Loucy (cell line): ENCODE results near the gene MAP3K21.
A peak's percentile ranks its signal among the peaks of the same experiment; 100 is the strongest.

Experiments used
- H2AFZ ChIP-seq: fragments of 200-600 bp; sonication (generic); 2 replicates; pipeline ENCODE4 v1.6.0; 2016; ENCODE audit warnings: antibody characterized with exemption, mild to moderate bottlenecking, low read length, moderate library complexity
- H3F3A ChIP-seq: fragments of 200-600 bp; 2 replicates; pipeline ENCODE4 v1.6.0; 2016; ENCODE audit warnings: antibody characterized with exemption, low read depth, mild to moderate bottlenecking
- H3K27me3 ChIP-seq: fragments of 200-600 bp; sonication (generic); 2 replicates; pipeline ENCODE4 v1.6.1; 2014; ENCODE audit warnings: low read length, mild to moderate bottlenecking; ENCODE audit not compliant: insufficient read depth, poor library complexity, severe bottlenecking
- H3K36me3 ChIP-seq: fragments of 200-600 bp; sonication (generic); 2 replicates; pipeline ENCODE4 v1.6.1; 2016; ENCODE audit warnings: low read length; ENCODE audit not compliant: insufficient read depth
- H3K4me1 ChIP-seq: fragments of 200-600 bp; sonication (generic); 2 replicates; pipeline ENCODE4 v1.5.1; 2014; ENCODE audit warnings: low read length, mild to moderate bottlenecking; ENCODE audit not compliant: insufficient read depth, poor library complexity, severe bottlenecking
- H3K4me2 ChIP-seq: fragments of 200-600 bp; sonication (generic); 2 replicates; pipeline ENCODE4 v1.6.0; 2014; ENCODE audit warnings: antibody characterized with exemption, low read length, low read depth, mild to moderate bottlenecking; ENCODE audit not compliant: poor library complexity, severe bottlenecking
- H3K4me3 ChIP-seq: fragments of 200-600 bp; sonication (generic); 2 replicates; pipeline ENCODE4 v1.5.1; 2014; ENCODE audit warnings: low read length, mild to moderate bottlenecking, mixed read lengths; ENCODE audit not compliant: poor library complexity, severe bottlenecking
- H3K79me2 ChIP-seq: fragments of 200-600 bp; sonication (generic); 2 replicates; pipeline ENCODE4 v1.6.1; 2014; ENCODE audit warnings: low read length; ENCODE audit not compliant: insufficient read depth
- H3K9ac ChIP-seq: fragments of 200-600 bp; sonication (generic); 2 replicates; pipeline ENCODE4 v1.6.0; 2014; ENCODE audit warnings: mild to moderate bottlenecking, low read depth, low read length, moderate library complexity; ENCODE audit not compliant: poor library complexity, severe bottlenecking
- H3K9me2 ChIP-seq: fragments of 200-600 bp; sonication (generic); replicated peaks from 2 replicates; pipeline ENCODE4 v1.6.1; 2016; ENCODE audit warnings: low read depth, low read length, mixed read lengths
- H3K9me3 ChIP-seq: fragments of 200-600 bp; sonication (generic); 2 replicates; pipeline ENCODE4 v1.6.1; 2014; ENCODE audit warnings: mild to moderate bottlenecking, antibody characterized with exemption, low read length, low read depth; ENCODE audit not compliant: insufficient read depth
- H4K20me1 ChIP-seq: fragments of 200-600 bp; sonication (generic); 2 replicates; pipeline ENCODE4 v1.6.0; 2014; ENCODE audit warnings: antibody characterized with exemption, low read length, mild to moderate bottlenecking; ENCODE audit not compliant: insufficient read depth, poor library complexity, severe bottlenecking
- EZH2phosphoT487 ChIP-seq: fragments of 200-600 bp; IDR thresholded peaks from 2 replicates; pipeline ENCODE4 v1.6.1; 2018; ENCODE audit warnings: antibody characterized with exemption, mild to moderate bottlenecking, moderate library complexity, borderline replicate concordance
- TF ChIP-seq, protein P1 (sequence below): fragments of 200-600 bp; sonication (generic); conservative IDR thresholded peaks from 2 replicates; pipeline ENCODE4 v1.5.1; 2014; ENCODE audit warnings: mild to moderate bottlenecking, antibody characterized with exemption, low read length

Gene MAP3K21

DNA sequence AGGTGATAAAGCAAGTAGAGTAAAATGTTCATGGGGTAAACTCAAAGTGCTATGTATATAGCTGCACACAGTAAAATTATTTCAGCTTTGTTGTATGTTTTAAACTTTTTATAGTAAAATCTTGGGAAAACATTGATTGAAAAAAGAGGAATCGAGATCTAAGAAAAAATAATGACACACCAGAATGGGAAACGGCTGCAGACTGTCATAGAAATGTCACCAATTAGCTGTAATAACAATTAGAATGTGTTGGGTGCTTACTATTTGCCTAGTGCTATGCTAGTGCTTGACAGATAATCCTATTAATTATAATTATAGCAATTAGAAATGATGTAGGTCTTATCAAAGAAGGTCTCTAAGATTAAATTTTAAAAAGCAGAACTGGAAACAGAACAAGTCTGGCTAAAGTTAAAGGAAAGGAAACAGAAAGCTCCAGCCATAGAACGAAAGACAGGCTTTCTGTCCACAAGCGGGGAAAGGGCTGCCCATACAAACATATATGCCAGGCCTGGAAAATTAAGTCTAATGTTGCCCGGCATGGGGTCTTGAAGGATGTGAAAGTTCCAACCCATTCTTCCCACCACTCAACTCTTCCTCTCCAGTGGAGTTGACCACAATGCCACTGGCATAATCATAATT lies 37.0 kb upstream of the MAP3K21 start:
- no peaks in the 10 kb centered on the region; the same call in 1 of the 2 replicates for H3K36me3 ChIP-seq
- peaks cover 57% of the 10 kb centered on the region for H3K79me2 ChIP-seq
- peaks cover 36% of the 10 kb centered on the region for H3K4me1 ChIP-seq
- TF ChIP-seq, protein P1, sequence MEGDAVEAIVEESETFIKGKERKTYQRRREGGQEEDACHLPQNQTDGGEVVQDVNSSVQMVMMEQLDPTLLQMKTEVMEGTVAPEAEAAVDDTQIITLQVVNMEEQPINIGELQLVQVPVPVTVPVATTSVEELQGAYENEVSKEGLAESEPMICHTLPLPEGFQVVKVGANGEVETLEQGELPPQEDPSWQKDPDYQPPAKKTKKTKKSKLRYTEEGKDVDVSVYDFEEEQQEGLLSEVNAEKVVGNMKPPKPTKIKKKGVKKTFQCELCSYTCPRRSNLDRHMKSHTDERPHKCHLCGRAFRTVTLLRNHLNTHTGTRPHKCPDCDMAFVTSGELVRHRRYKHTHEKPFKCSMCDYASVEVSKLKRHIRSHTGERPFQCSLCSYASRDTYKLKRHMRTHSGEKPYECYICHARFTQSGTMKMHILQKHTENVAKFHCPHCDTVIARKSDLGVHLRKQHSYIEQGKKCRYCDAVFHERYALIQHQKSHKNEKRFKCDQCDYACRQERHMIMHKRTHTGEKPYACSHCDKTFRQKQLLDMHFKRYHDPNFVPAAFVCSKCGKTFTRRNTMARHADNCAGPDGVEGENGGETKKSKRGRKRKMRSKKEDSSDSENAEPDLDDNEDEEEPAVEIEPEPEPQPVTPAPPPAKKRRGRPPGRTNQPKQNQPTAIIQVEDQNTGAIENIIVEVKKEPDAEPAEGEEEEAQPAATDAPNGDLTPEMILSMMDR = no peak
- no peak for TF ChIP-seq EZH2phosphoT487
- H3F3A ChIP-seq = no peaks in the 10 kb centered on the region; the same call in 1 of the 2 replicates
- H3K27me3 ChIP-seq = no peaks in the 10 kb centered on the region
- H3K9ac ChIP-seq = no peak overlapping the region
- H3K4me2 ChIP-seq = peak overlapping the region; percentile 17
- no peak overlapping the region for H3K4me3 ChIP-seq
- no peak overlapping the region for H2AFZ ChIP-seq
- no peaks in the 10 kb centered on the region for H3K9me2 ChIP-seq
- H4K20me1 ChIP-seq = peaks cover 20% of the 10 kb centered on the region
- H3K9me3 ChIP-seq = no peaks in the 10 kb centered on the region

DNA sequence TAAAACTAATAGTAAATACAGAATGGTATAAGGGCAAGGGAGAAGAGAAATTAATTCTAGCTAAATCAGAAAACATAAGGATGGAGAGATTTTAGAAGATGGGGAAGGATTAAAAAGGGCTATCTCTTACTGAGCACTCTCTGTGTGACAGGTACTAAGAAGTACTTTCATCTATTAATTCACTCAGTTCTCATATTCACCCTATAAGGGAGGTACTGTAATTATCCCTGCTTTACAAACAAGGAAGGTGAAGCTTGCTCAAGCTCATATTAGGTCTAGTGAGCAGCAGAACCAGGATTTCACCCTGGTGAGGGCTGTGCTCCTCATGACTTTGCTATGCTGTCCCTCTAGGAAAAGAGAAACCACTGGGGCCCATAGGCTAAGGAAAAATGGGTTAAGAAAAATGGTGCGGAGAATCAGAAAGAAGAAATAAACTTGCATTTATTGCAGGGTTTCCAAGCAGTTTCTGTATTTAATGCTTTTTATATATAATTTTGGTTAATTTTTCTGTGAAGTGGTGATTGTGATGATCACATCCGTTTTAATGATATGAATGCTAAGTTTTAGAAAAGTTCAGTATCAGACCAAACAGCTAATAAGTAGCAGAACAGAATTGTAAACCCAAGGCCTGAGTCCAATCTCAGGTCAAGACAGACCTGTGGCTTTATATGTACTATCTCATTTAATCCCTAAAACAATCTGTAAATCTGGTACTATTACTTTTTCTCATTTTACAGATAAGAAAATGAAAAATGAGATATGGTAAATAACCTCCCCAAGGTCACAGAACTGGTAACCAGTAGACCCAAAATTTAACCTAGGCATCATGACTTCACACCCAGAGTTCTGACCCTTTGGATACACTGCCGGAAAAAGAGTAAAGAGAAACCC lies 33.7 kb upstream of the MAP3K21 start:
- Histone ChIP-seq H3K79me2 (peaks cover 57% of the 10 kb centered on the region), H3K27me3 (no peaks in the 10 kb centered on the region), H3K4me3 (peak overlapping the region; percentile 86), H3K4me2 (peak overlapping the region; percentile 87), H3K9me3 (no peaks in the 10 kb centered on the region), H3K4me1 (peaks cover 43% of the 10 kb centered on the region), H4K20me1 (peaks cover 20% of the 10 kb centered on the region), H3K9ac (peak overlapping the region; percentile 25), H2AFZ (no peak overlapping the region), H3K36me3 (no peaks in the 10 kb centered on the region), H3K9me2 (no peaks in the 10 kb centered on the region), H3F3A (no peaks in the 10 kb centered on the region; the same call in 1 of the 2 replicates)
- TF ChIP-seq EZH2phosphoT487 = no peak
- TF ChIP-seq, protein P1 = no peak

DNA sequence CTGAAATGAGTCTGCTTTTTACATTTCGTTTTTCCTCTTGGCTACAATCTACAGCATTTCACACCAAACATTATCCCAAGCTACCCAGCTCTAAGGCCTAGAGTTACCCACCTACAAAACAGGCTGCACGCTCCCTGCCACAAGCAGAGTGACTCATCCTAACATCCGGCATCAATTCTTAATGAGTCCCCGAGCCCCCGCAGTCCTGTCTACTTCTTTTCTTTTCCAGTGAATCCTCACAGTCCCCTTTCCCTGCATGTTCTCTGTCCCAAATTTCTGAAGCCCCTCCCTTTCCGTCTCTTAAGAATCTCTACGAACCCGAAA lies 32.6 kb upstream of the MAP3K21 start:
- H3K36me3 ChIP-seq = no peaks in the 10 kb centered on the region
- H3K79me2 ChIP-seq = peaks cover 47% of the 10 kb centered on the region
- H4K20me1 ChIP-seq = peaks cover 20% of the 10 kb centered on the region
- no peaks in the 10 kb centered on the region for H3K9me3 ChIP-seq
- H3K9ac ChIP-seq = peak overlapping the region; percentile 74
- H3K4me2 ChIP-seq = peak overlapping the region; percentile 87
- H3K4me3 ChIP-seq = peak overlapping the region; percentile 86
- H3K9me2 ChIP-seq = no peaks in the 10 kb centered on the region
- peaks cover 43% of the 10 kb centered on the region for H3K4me1 ChIP-seq
- H3F3A ChIP-seq = no peaks in the 10 kb centered on the region; the same call in 1 of the 2 replicates
- no peaks in the 10 kb centered on the region for H3K27me3 ChIP-seq
- H2AFZ ChIP-seq = peak overlapping the region; percentile 97
- TF ChIP-seq EZH2phosphoT487 = no peak
- TF ChIP-seq, protein P1 = no peak
